Upper lobe of left lung (tissue), 4 donors: ENCODE results near the gene GABRD.

Experiments
- POLR2A ChIP-seq, 4 donors: fragments of 450-650 bp; IDR thresholded peaks; one replicate each; pipeline ENCODE4 v1.5.1; 2016 to 2017; ENCODE audit warnings: antibody characterized with exemption in 4 of 4, mild to moderate bottlenecking in 2 of 4
- TF ChIP-seq, protein P1 (sequence below), 6 experiments: fragments of 450-650 bp in 4 of 6; fragments of 200-600 bp in 2 of 6; sonication (generic) in 2 of 6; IDR thresholded peaks; one replicate each; pipeline ENCODE4 v1.5.1; 2016 to 2019; ENCODE audit warnings: antibody characterized with exemption in 6 of 6

DNA sequence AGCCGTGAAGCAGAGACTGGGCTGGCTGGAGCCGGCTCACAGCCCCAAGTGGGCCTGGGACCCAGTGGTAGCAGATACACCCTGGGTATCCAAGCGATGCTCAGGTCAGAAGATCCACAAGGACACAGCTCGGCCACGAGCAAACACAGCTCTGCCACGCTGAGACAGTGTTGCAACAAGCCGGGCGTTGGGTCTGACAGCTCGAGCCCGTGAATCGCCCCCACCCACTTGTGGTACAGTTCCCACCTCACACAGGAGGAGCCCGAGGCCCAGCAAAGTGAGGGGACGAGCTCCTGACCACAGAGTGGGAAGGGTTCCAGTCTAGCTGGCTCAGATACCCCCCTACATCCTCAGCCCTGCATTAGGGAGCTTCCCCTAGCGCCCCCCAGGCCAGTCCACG is 22.2 kb downstream of the GABRD start:
- no peak for TF ChIP-seq POLR2A (IDR thresholded peaks at IDR 0.05)
- TF ChIP-seq, protein P1, sequence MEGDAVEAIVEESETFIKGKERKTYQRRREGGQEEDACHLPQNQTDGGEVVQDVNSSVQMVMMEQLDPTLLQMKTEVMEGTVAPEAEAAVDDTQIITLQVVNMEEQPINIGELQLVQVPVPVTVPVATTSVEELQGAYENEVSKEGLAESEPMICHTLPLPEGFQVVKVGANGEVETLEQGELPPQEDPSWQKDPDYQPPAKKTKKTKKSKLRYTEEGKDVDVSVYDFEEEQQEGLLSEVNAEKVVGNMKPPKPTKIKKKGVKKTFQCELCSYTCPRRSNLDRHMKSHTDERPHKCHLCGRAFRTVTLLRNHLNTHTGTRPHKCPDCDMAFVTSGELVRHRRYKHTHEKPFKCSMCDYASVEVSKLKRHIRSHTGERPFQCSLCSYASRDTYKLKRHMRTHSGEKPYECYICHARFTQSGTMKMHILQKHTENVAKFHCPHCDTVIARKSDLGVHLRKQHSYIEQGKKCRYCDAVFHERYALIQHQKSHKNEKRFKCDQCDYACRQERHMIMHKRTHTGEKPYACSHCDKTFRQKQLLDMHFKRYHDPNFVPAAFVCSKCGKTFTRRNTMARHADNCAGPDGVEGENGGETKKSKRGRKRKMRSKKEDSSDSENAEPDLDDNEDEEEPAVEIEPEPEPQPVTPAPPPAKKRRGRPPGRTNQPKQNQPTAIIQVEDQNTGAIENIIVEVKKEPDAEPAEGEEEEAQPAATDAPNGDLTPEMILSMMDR (IDR thresholded peaks at IDR 0.05), result no peak
